Stimulated activated naive CD4-positive, alpha-beta T cell treated with Interleukin-2 at 50 U/mL for 16 hours (primary cell): ENCODE results near the gene CLDND1.

Source experiments
- DNase-seq: peaks from one replicate; lab custom pipeline; 2025; lab: John Stamatoyannopoulos, UW

The CLDND1 gene

GRCh38 chr3:98551754-98552153 is 29.1 kb upstream of the CLDND1 start:
- no peak for DNase-seq

GRCh38 chr3:98551236-98551635 is 28.5 kb upstream of the CLDND1 start:
- no peak for DNase-seq

GRCh38 chr3:98550833-98551232 is 28.1 kb upstream of the CLDND1 start:
- no peak for DNase-seq

GRCh38 chr3:98548544-98548943 is 25.8 kb upstream of the CLDND1 start:
- no peak for DNase-seq

- DNase-seq, result no peak
Measured at GRCh38 chr3:98545940-98546339, 23.2 kb upstream of the CLDND1 start.

- no peak for DNase-seq
Measured at GRCh38 chr3:98542623-98543022, 19.9 kb upstream of the CLDND1 start.

GRCh38 chr3:98541695-98542094 is 19.0 kb upstream of the CLDND1 start:
- no peak for DNase-seq

GRCh38 chr3:98540346-98540745 is 17.6 kb upstream of the CLDND1 start:
- DNase-seq, result no peak

- no peak for DNase-seq
Measured at GRCh38 chr3:98536456-98537017, 13.8 kb upstream of the CLDND1 start.

GRCh38 chr3:98534734-98535133 is 12.0 kb upstream of the CLDND1 start:
- no peak for DNase-seq

- DNase-seq, result no peak
Measured at GRCh38 chr3:98534168-98534567, 11.5 kb upstream of the CLDND1 start.

GRCh38 chr3:98532709-98533571 is 10.2 kb upstream of the CLDND1 start:
- DNase-seq, result no peak

- DNase-seq, result no peak
Measured at GRCh38 chr3:98532275-98532637, 9.6 kb upstream of the CLDND1 start.

- no peak for DNase-seq
Measured at GRCh38 chr3:98531622-98532274, 9.0 kb upstream of the CLDND1 start, which contains the start of gene GPR15. TSS of gene GPR15 (plus strand) at chr3:98531978. CDS start at chr3:98532034, 56 bp downstream.

- DNase-seq, result no peak
Measured at GRCh38 chr3:98530676-98531075, 8.0 kb upstream of the CLDND1 start.

- no peak for DNase-seq
Measured at GRCh38 chr3:98529856-98530459, 7.3 kb upstream of the CLDND1 start.

GRCh38 chr3:98528474-98529346 is 6.0 kb upstream of the CLDND1 start:
- DNase-seq, result no peak

GRCh38 chr3:98525494-98525893 is 2.8 kb upstream of the CLDND1 start:
- no peak for DNase-seq

- DNase-seq, result peak; percentile 62
Measured at GRCh38 chr3:98521897-98522543, 682 bp downstream of the CLDND1 start.

GRCh38 chr3:98519351-98519750 is 3.4 kb downstream of the CLDND1 start:
- peak; percentile 6 for DNase-seq

- no peak for DNase-seq
Measured at GRCh38 chr3:98518816-98519215, 3.9 kb downstream of the CLDND1 start.
